Measurements from ENCODE around the gene TBC1D9.

DNA sequence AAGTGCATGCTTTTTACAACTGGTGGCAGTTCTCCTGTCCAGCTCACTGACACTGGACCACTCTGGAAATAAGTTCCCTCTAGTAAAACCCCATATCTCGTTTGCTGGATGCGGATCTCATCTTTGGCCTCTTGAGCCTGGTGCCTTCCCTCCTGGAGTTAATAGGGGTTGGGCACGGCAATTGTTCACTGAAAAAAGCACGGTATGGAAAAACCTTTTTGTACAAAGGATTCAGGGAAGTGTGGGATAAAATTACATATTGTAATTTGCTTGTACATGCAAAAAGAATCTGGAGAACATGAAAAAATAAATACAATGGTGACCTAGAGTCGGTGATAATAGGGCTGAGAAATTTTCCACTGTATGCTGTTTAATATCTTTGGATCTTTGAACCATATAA lies 30.6 kb downstream of the TBC1D9 start:
- TF ChIP-seq CTCF (conservative IDR thresholded peaks at IDR 0.05; ENCODE audit: low read length): no peak
- no peak for TF ChIP-seq EZH2phosphoT487 (IDR thresholded peaks at IDR 0.05; ENCODE audit: borderline replicate concordance, low read depth, low read length)
